GM20431 (cell line): ENCODE results near the gene CKS2.

Source experiments
- in situ Hi-C: fragments of 300-500 bp; cut with MseI, MboI; formaldehyde crosslinking; loops from one replicate; pipeline ENCODE4 v1.15.0; 2020; ENCODE audit warnings: low sequenced_read_pairs; ENCODE audit not compliant: unreplicated experiment

The CKS2 gene

DNA sequence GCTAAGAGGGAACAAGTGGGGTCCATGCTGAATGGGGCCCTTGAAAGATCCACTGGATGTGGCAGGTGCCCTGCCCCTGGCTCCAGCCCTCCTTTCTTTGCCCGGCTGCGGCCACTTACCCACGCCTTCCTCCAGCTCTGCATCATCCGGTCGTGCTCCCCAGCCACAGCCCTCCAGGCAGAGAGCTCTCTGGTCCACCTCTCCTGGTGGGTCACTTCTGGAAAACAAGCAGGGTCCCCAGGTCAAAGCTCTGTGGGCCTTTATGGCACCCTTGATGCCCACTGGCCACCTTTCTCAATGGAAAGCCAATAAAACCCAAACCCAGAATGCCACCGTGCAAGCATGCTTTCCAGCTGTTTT, 52.3 kb downstream of the CKS2 start:
- in situ Hi-C loops, result no loop called here

- in situ Hi-C loops, result no loop called here
Measured at GRCh38 chr9:89363921-89364665, 53.1 kb downstream of the CKS2 start.

DNA sequence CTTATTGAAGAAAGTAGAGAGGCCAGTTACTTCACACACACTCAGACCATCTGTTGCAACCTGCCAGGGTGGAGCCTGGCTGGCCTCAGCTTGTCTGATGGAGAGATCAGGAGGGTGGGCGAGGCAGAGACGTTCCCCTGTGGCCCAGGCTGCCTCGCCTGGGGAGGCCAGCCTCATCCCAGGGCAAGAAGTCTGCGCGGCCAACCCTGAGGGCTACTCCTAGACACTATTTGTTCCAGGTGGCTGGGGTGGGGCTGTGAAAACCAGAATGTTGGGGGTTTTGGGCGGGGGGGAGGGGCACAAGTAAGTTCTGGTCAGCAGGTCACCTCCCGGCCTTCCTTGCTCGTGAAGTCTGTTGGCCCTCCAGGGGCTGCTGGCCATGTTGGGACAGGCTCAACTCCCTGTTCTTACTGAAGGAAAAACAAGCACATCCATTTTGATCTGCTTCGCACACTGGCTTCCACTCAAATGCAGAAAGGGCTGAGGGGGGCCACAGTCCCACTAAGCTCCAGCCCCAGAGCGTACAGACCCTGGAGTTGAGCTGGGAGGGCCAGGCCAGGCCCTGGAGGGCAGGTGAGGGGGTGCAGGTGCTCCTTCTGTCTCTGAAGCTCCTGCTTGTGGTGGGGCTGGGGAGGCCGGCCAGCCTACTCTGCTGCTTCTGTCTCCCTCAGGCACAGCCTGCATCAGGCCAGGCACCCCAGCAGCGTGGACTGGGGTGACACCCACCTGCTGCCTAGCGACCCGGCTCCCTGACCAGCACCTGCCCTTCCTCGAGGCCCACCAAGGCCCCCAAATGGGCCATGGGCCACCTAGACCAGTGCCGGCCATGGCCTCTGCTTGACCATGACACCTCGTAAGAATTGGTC, 53.9 kb downstream of the CKS2 start:
- in situ Hi-C loops, result no loop called here

DNA sequence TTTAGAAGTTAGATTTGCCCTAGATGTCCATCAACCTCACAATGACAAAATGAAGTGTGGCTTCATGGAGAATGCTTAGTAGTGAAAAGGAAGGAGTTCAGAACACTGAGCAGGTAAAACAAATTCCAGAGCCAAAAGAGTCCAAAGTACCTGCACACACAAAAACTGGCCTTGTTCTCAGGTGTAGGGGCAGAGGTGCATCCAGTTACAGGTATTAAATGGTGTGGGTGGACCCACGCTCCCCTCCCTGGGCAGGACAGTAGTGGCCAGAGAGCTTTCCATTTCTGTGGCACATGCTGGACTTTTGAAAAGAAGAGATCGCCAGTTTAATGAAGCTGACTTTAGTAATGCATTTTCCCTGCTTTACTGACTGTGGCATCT, 54.5 kb downstream of the CKS2 start:
- in situ Hi-C loops, result no loop called here
